T-cell (primary cell): Measurements from ENCODE around the gene TSR3. TPM values are rescaled to one million over a fixed set of nuclear protein-coding genes. Genes with fewer than 3 reads are reported as not detected.

Experiments used
- ATAC-seq, 4 experiments: fragments of 200-7000 bp in 3 of 4; fragments of 150-1000 bp in 1 of 4; cut with Tn5 transposase; replicated peaks in 1 of 4; 1 replicate in 3 of 4; 2 replicates in 1 of 4; pipeline ENCODE4 v1.10.0; 2021; ENCODE audit warnings: moderate library complexity in 3 of 4, mild to moderate bottlenecking in 2 of 4, moderate number of reproducible peaks in 1 of 4
- CTCF ChIA-PET, 2 donors: fragments of 300-600 bp; sonication (Branson Sonifier 250); formaldehyde crosslinking; loops; one replicate each; lab custom pipeline; 2022; ENCODE audit warnings: antibody characterized with exemption in 2 of 2; lab: Charles Lee
- POLR2A ChIA-PET, 2 donors: fragments of 300-600 bp; sonication (Branson Sonifier 250); formaldehyde crosslinking; loops; one replicate each; lab custom pipeline; 2022; ENCODE audit warnings: antibody characterized with exemption in 2 of 2; lab: Charles Lee
- DNase-seq, 35 experiments: peaks; one replicate each; pipeline versions ENCODE4 v3.0.0 to v3.0.0-alpha.2; 2013 to 2023
- H3K27ac ChIP-seq: one replicate; pipeline ENCODE4 v1.5.1; 2013; ENCODE audit warnings: low read length
- H3K27me3 ChIP-seq, 2 experiments: replicated peaks in 1 of 2; 1 replicate in 1 of 2; 2 replicates in 1 of 2; pipeline versions ENCODE4 v1.6.1 to v1.7.0; 2013; ENCODE audit warnings: low read length in 1 of 2, mixed read lengths in 1 of 2; ENCODE audit not compliant: control insufficient read depth in 2 of 2, insufficient read depth in 2 of 2; ENCODE audit errors: extremely low read depth in 1 of 2
- H3K36me3 ChIP-seq, 2 donors: 1 replicate in 1 of 2; 2 replicates in 1 of 2; pipeline versions ENCODE4 v1.6.1 to v1.7.0; 2013; ENCODE audit warnings: low read length in 1 of 2; ENCODE audit not compliant: control insufficient read depth in 2 of 2, insufficient read depth in 1 of 2; ENCODE audit errors: extremely low read depth in 1 of 2
- H3K4me1 ChIP-seq, 2 experiments: 1 replicate in 1 of 2; 2 replicates in 1 of 2; pipeline versions ENCODE4 v1.6.1 to v1.7.0; 2013; ENCODE audit warnings: low read length in 2 of 2, mixed read lengths in 1 of 2; ENCODE audit not compliant: insufficient read depth in 2 of 2, control insufficient read depth in 1 of 2; ENCODE audit errors: extremely low read depth in 1 of 2
- H3K4me3 ChIP-seq, 2 donors: 1 replicate in 1 of 2; 2 replicates in 1 of 2; pipeline versions ENCODE4 v1.5.1 to v1.7.0; 2013; ENCODE audit warnings: mild to moderate bottlenecking in 2 of 2, low read length in 1 of 2, moderate library complexity in 1 of 2; ENCODE audit not compliant: control insufficient read depth in 1 of 2; ENCODE audit errors: extremely low read depth in 1 of 2
- H3K9me3 ChIP-seq: 2 replicates; pipeline ENCODE4 v1.7.0; 2013
- H3K27ac Mint-ChIP-seq, 2 donors: one replicate each; pipeline ENCODE4 v1.8.0; 2020 to 2021; ENCODE audit warnings: mild to moderate bottlenecking in 2 of 2, mixed read lengths in 2 of 2
- H3K27me3 Mint-ChIP-seq, 2 donors: one replicate each; pipeline ENCODE4 v1.8.0; 2021 to 2022; ENCODE audit warnings: mixed read lengths in 2 of 2
- H3K36me3 Mint-ChIP-seq: one replicate; pipeline ENCODE4 v1.8.0; 2021; ENCODE audit warnings: mixed read lengths
- H3K4me1 Mint-ChIP-seq, 3 donors: one replicate each; pipeline ENCODE4 v1.8.0; 2020 to 2022; ENCODE audit warnings: mixed read lengths in 3 of 3, mild to moderate bottlenecking in 1 of 3
- H3K4me3 Mint-ChIP-seq, 3 donors: one replicate each; pipeline ENCODE4 v1.8.0; 2020 to 2022; ENCODE audit warnings: mild to moderate bottlenecking in 3 of 3, mixed read lengths in 3 of 3, moderate library complexity in 3 of 3
- H3K9me3 Mint-ChIP-seq, 3 donors: one replicate each; pipeline ENCODE4 v1.8.0; 2020 to 2022; ENCODE audit warnings: mixed read lengths in 3 of 3
- WGBS: methylation state at CpG from one replicate; pipeline ENCODE4 v1.1.5; 2013; ENCODE audit warnings: missing lambda C conversion rate; ENCODE audit not compliant: insufficient coverage; 5-methylcytosine and 5-hydroxymethylcytosine counted together
- total RNA-seq, 35 experiments: library from RNA in 6 of 35; stranded (reverse) in 6 of 35; fragments of 120-200 nt in 1 of 35; gene quantifications; one replicate each; pipeline versions ENCODE4 v1.2.1 to v1.2.4 and lab custom pipeline; 2013 to 2026

The TSR3 gene
- total RNA-seq, 5 donors from 2014 or later (not counting 1 experiment from before 2014, with no cell fraction given): 25.4 to 53.1 (median 48.1) TPM

DNA sequence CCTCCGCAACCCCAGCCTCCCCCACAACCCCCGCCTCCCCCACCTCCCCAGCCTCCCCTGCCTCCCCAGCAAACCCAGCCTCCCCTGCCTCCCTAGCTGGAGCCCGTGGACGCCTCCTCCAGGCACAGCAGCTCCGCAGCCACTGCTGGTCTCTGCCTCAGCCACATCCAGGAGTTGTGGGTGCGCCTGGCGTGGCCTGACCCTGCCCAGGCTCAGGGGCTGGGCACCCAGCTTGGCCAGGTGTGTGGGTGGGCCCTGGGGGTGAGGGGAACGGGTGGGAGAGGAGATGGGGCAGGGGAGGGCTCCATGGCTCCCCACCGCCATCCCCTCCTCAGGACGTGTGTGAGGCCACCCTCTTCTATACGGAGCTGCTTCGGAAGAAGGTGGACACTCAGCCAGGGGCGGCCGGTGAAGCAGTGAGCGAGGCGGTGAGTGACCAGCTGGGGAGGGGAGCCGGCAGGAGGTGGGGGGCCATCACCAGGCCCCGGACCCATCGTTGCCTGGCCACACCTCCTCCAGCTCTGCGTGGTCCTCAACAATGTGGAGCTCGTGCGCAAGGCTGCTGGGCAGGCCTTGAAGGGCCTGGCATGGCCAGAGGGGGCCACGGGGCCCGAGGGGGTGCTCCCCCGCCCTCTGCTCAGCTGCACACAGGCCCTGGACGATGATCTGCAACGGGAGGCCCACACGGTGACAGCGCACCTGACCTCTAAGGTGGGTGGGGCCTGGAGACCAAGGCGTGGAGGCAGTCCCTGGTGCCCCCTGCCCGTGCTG is 5.8 kb downstream of the TSR3 start:
- ATAC-seq (no peak), DNase-seq (peak in 1 of 35 experiments; percentile 2)
- Mint-ChIP-seq H3K9me3 (no peaks in the 10 kb centered on the region), H3K4me3 (no peak overlapping the region), H3K27ac (no peak overlapping the region), H3K27me3 (no peaks in the 10 kb centered on the region), H3K4me1 (peaks cover 7 to 26% (median 24%) of the 10 kb centered on the region in 3 donors), H3K36me3 (no peaks in the 10 kb centered on the region)
- ChIA-PET POLR2A (no interaction called here), CTCF (no interaction called here)
- Histone ChIP-seq H3K9me3 (no peaks in the 10 kb centered on the region), H3K27me3 (no peaks in the 10 kb centered on the region), H3K4me1 (peaks cover 8 to 45% of the 10 kb centered on the region in 2 experiments), H3K36me3 (peaks cover 0 to 26% of the 10 kb centered on the region in 2 donors), H3K27ac (no peak overlapping the region), H3K4me3 (no peak overlapping the region)
- 86% methylated on average over 26 of the region's 31 CpGs for WGBS

DNA sequence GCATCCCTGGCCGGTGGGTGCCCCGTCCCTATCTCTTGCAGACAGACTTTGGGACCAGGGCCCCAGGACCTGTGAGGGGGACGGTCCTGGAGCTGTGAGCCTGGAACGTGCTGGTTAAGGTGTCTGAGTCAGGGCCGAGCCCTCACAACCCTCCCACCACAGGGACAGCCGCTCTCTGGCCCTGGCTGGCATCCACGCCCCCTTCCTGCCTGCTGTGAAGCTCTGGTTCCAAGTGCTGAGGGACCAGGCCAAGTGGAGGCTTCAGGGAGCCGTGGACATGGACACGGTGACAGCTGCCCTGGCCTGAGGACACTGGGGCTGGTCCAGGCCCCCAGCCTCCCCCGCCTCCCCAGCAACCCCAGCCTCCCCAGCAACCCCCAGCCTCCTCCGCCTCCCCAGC is 6.6 kb downstream of the TSR3 start:
- ChIA-PET CTCF (no interaction called here), POLR2A (no interaction called here)
- H3K4me1 Mint-ChIP-seq: peaks cover 7 to 19% (median 18%) of the 10 kb centered on the region in 3 donors
- WGBS: 67% methylated on average over 9 of the region's 11 CpGs
- Histone ChIP-seq H3K4me1 (peaks cover 5 to 38% of the 10 kb centered on the region in 2 experiments), H3K27me3 (no peaks in the 10 kb centered on the region), H3K36me3 (peaks cover 0 to 22% of the 10 kb centered on the region in 2 donors), H3K9me3 (no peaks in the 10 kb centered on the region), H3K27ac (no peak overlapping the region), H3K4me3 (no peak overlapping the region)
- no peak for ATAC-seq
- DNase-seq: no peak
- no peaks in the 10 kb centered on the region for H3K27me3 Mint-ChIP-seq
- no peak overlapping the region for H3K4me3 Mint-ChIP-seq
- no peaks in the 10 kb centered on the region for H3K9me3 Mint-ChIP-seq
- H3K36me3 Mint-ChIP-seq: no peaks in the 10 kb centered on the region
- H3K27ac Mint-ChIP-seq: no peak overlapping the region

DNA sequence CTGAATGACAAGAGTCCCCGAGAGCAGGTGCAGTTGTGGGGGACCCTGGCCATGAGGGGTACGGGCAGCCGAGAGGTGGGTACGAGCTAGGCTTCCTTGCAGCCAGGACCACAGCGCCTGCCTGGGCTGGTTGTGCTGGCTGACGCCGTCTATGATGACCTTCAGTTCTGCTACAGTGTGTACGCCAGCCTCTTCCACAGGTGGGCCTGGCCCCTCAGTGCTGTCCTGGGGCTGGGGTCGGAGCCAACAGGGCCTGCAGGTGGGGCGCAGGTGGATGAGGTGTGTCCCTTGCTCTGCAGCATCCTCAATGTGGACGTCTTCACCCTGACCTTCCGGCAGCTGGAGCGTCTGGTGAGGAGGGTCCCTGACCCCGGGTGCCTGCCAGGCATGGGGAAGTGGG is 7.2 kb downstream of the TSR3 start:
- ChIA-PET POLR2A (no interaction called here), CTCF (no interaction called here)

DNA sequence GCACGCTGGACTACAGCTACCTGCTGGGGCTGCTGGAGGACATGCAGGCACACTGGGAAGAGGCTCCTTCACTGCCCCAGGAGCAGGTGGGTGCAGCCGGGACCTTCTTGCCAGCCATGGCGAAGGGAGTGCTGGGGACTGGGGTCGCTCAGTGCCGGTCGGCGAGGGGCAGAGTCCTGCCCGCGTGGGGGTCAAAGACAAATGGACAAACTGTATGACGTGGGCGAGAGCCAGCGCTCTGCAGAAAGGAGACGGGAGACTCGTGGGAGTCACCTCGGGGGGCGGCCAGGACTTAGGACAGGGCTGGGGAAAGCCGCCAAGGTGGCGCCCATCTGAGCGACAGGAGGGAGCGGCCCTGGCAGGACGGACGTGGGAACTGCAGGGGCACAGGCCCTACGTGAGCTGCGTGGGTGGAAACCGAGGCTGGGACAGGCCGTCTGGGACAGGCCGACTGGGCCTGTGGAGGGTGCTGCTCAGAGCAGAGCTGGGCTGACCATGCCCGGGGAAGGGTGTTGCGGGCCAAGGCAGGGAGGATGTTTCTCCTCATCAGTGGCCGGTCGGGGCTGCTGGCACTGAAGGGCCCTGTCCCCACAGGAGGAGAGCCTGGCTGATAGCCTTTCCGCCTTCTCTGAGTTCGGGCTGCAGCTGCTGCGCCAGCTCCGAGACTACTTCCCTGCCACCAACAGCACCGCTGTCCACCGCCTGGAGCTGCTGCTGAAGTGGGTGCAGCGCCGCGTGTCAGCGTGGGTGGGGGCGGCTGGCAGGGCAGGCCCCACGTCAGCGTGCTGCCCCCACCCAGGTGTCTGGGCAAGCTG is 8.0 kb downstream of the TSR3 start:
- H3K27ac Mint-ChIP-seq: peak overlapping the region; percentile 19 to 66
- Histone ChIP-seq H3K4me1 (peaks cover 5 to 32% of the 10 kb centered on the region in 2 experiments), H3K4me3 (peak overlapping the region in 1 of 2 donors; percentile 18), H3K36me3 (peaks cover 0 to 8% of the 10 kb centered on the region in 2 donors), H3K27ac (peak overlapping the region; percentile 26), H3K9me3 (no peaks in the 10 kb centered on the region), H3K27me3 (no peaks in the 10 kb centered on the region)
- H3K36me3 Mint-ChIP-seq: no peaks in the 10 kb centered on the region
- POLR2A ChIA-PET: interaction anchor here in 1 of 2 donors (1.0 kb wide), 1 partner anchor 12 kb away, joined by 4 read pairs; no protein-coding TSS in a partner anchor
- CTCF ChIA-PET: interaction anchor here in 1 of 2 donors (0.6 kb wide), 1 partner anchor 10 kb away, joined by 3 read pairs; the partner anchor contains the start of gene BAIAP3
- 64% methylated on average over 44 of the region's 44 CpGs for WGBS
- DNase-seq (no peak), ATAC-seq (no peak)
- no peaks in the 10 kb centered on the region for H3K9me3 Mint-ChIP-seq
- peaks cover 7 to 17% (median 16%) of the 10 kb centered on the region in 3 donors for H3K4me1 Mint-ChIP-seq
- peak overlapping the region; percentile 65 to 79 (median 74) for H3K4me3 Mint-ChIP-seq
- no peaks in the 10 kb centered on the region for H3K27me3 Mint-ChIP-seq

More for the DNA sequence above, 7.2 kb downstream of the TSR3 start:
- H3K4me1 ChIP-seq: peaks cover 5 to 32% of the 10 kb centered on the region in 2 experiments
- Mint-ChIP-seq H3K4me1 (peaks cover 7 to 17% (median 16%) of the 10 kb centered on the region in 3 donors), H3K27ac (peak overlapping the region in 1 of 2 donors; percentile 22), H3K9me3 (no peaks in the 10 kb centered on the region), H3K36me3 (no peaks in the 10 kb centered on the region), H3K4me3 (no peak overlapping the region), H3K27me3 (no peaks in the 10 kb centered on the region)
- H3K9me3 ChIP-seq: no peaks in the 10 kb centered on the region
- H3K27me3 ChIP-seq: no peaks in the 10 kb centered on the region
- WGBS: 88% methylated on average over 14 of the region's 14 CpGs
- ATAC-seq: no peak
- H3K36me3 ChIP-seq: peaks cover 0 to 16% of the 10 kb centered on the region in 2 donors
- H3K27ac ChIP-seq: no peak overlapping the region
- H3K4me3 ChIP-seq: no peak overlapping the region
- no peak for DNase-seq

DNA sequence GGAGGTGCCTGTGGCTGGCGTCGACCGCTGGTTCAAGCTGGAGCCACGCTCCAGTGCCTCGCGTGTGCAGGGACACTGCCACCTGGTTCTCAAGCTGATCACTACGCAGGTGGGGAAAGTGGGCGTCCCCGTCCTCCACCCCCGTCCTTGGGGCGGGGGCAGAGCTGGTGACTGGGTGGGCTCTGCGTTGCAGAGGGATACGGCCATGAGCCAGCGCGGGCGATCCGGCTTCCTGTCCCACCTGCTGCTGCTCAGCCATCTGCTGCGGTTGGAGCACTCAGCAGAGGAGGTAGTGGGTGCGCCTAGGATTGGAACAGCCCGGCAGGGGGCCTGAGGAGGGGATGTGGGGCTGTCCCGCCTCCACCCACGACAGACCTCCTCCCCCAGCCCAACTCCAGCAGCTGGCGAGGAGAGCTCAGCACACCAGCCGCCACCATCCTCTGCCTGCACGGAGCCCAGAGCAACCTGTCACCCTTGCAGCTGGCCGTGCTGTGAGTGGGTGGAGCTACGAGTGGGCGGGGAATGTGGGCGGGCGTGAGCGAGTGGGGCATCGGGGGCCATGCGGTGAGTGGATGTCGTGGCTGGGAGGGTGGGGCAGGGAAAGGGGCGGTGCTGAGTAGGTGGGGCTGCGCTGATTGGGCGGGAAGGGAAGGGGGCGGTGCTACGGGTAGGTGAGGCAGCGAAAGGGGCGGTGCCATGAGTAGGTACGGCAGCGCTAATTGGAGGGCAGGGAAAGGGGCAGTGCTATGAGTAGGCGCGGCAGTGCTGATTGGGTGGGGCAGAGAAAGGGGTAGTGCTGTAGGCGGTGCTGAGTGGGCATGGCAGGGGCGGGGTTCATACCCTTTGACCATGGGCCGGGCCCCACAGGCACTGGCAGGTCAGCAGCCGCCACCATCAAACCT is 8.9 kb downstream of the TSR3 start:
- ChIA-PET CTCF (interaction anchor here in 1 of 2 donors (0.6 to 1.0 kb wide), 4 partner anchors 9 to 194 kb away, joined by 3 read pairs; partner anchors contain the start of genes BAIAP3 and UQCC4), POLR2A (interaction anchor here (0.6 to 1.0 kb wide), 4 partner anchors 11 to 68 kb away, joined by 3 to 6 read pairs (median 4); no protein-coding TSS in a partner anchor)
- H3K27ac ChIP-seq: peak overlapping the region; percentile 26

More for the DNA sequence above, 8.9 kb downstream of the TSR3 start:
- Mint-ChIP-seq H3K27ac (peak overlapping the region; percentile 19 to 66), H3K4me1 (peaks cover 7 to 17% (median 16%) of the 10 kb centered on the region in 3 donors), H3K27me3 (no peaks in the 10 kb centered on the region), H3K4me3 (peak overlapping the region; percentile 65 to 79 (median 74)), H3K36me3 (no peaks in the 10 kb centered on the region), H3K9me3 (no peaks in the 10 kb centered on the region)
- H3K4me1 ChIP-seq: peaks cover 5 to 36% of the 10 kb centered on the region in 2 experiments
- peak; percentile 93 to 99 (median 96) for DNase-seq
- ATAC-seq: peak; percentile 87 to 91 (median 90)
- no peaks in the 10 kb centered on the region for H3K36me3 ChIP-seq
- H3K4me3 ChIP-seq: peak overlapping the region; percentile 53
- WGBS: 2% methylated on average over 36 of the region's 49 CpGs
- H3K27me3 ChIP-seq: no peaks in the 10 kb centered on the region
- no peaks in the 10 kb centered on the region for H3K9me3 ChIP-seq
